B cell (primary cell): Measurements from ENCODE around the gene RPL36. TPM values are rescaled to one million over a fixed set of nuclear protein-coding genes. Genes with fewer than 3 reads are reported as not detected.

ENCODE experiments used
- ATAC-seq: fragments of 200-7000 bp; cut with Tn5 transposase; one replicate; pipeline ENCODE4 v1.10.0; 2021; ENCODE audit warnings: low read depth, mild to moderate bottlenecking, moderate number of reproducible peaks, moderate library complexity
- CTCF ChIA-PET: fragments of 350-600 bp; sonication (Branson Sonifier 250); formaldehyde crosslinking; loops from one replicate; lab custom pipeline; 2021; ENCODE audit warnings: antibody characterized with exemption, inconsistent platforms; lab: Charles Lee
- POLR2A ChIA-PET: fragments of 350-600 bp; sonication (Branson Sonifier 250); formaldehyde crosslinking; loops from one replicate; lab custom pipeline; 2021; ENCODE audit warnings: antibody characterized with exemption; lab: Charles Lee
- DNase-seq: peaks from one replicate; pipeline ENCODE4 v3.0.0; 2013
- H2AFZ ChIP-seq: 2 replicates; pipeline ENCODE4 v1.6.1; 2012; ENCODE audit warnings: mild to moderate bottlenecking, low read depth, low read length; ENCODE audit not compliant: insufficient read depth, poor library complexity, severe bottlenecking
- H3K27ac ChIP-seq, 2 donors: 1 replicate in 1 of 2; 2 replicates in 1 of 2; pipeline ENCODE4 v1.5.1; 2012 to 2013; ENCODE audit warnings: low read length in 2 of 2, mild to moderate bottlenecking in 2 of 2, moderate library complexity in 1 of 2
- H3K27me3 ChIP-seq, 4 experiments: fragments of 200-600 bp in 1 of 4; sonication (generic) in 1 of 4; replicated peaks in 1 of 4; 1 replicate in 2 of 4; 2 replicates in 2 of 4; pipeline versions ENCODE4 v1.6.1 to v1.7.0; 2013 to 2016; ENCODE audit warnings: low read length in 3 of 4, mild to moderate bottlenecking in 2 of 4, mixed read lengths in 1 of 4, moderate library complexity in 1 of 4; ENCODE audit not compliant: insufficient read depth in 4 of 4, control insufficient read depth in 3 of 4; ENCODE audit errors: control extremely low read depth in 1 of 4
- H3K36me3 ChIP-seq, 2 experiments: replicated peaks in 1 of 2; 1 replicate in 1 of 2; 2 replicates in 1 of 2; pipeline versions ENCODE4 v1.6.1 to v1.7.1; 2013; ENCODE audit warnings: low read length in 1 of 2; ENCODE audit not compliant: insufficient read depth in 2 of 2, control insufficient read depth in 1 of 2; ENCODE audit errors: control extremely low read depth in 1 of 2, extremely low read depth in 1 of 2
- H3K4me1 ChIP-seq, 2 donors: fragments of 200-600 bp in 1 of 2; sonication (generic) in 1 of 2; 1 replicate in 1 of 2; 2 replicates in 1 of 2; pipeline versions ENCODE4 v1.5.1 to v1.6.1; 2013 to 2017; ENCODE audit warnings: low read length in 2 of 2; ENCODE audit not compliant: control insufficient read depth in 2 of 2, insufficient read depth in 2 of 2
- H3K4me2 ChIP-seq: replicated peaks from 2 replicates; pipeline ENCODE3; 2012; ENCODE audit warnings: mild to moderate bottlenecking, low read depth, low read length; ENCODE audit not compliant: poor library complexity, severe bottlenecking
- H3K4me3 ChIP-seq, 5 experiments: fragments of 200-600 bp in 1 of 5; sonication (generic) in 1 of 5; 1 replicate in 3 of 5; 2 replicates in 2 of 5; pipeline versions ENCODE4 v1.5.1 to v1.7.0; 2011 to 2016; ENCODE audit warnings: low read length in 4 of 5, mild to moderate bottlenecking in 4 of 5, low read depth in 2 of 5, control low read depth in 1 of 5, moderate library complexity in 1 of 5; ENCODE audit not compliant: insufficient read depth in 1 of 5; ENCODE audit errors: control extremely low read depth in 1 of 5, extremely low read depth in 1 of 5
- H3K79me2 ChIP-seq: fragments of 200-600 bp; sonication (generic); one replicate; pipeline ENCODE4 v1.6.0; 2016; ENCODE audit warnings: low read length; ENCODE audit not compliant: control insufficient read depth, insufficient read depth
- H3K9ac ChIP-seq: fragments of 200-600 bp; sonication (generic); 2 replicates; pipeline ENCODE4 v1.6.1; 2017; ENCODE audit warnings: mild to moderate bottlenecking, low read length, moderate library complexity
- H3K9me3 ChIP-seq, 3 donors: one replicate each; pipeline versions ENCODE4 v1.6.1 to v1.7.1; 2013; ENCODE audit warnings: low read length in 2 of 3; ENCODE audit not compliant: control insufficient read depth in 2 of 3, insufficient read depth in 1 of 3; ENCODE audit errors: control extremely low read depth in 1 of 3
- H4K20me1 ChIP-seq: 2 replicates; pipeline ENCODE4 v1.6.0; 2012; ENCODE audit warnings: mild to moderate bottlenecking, low read length; ENCODE audit not compliant: insufficient read depth, control insufficient read depth, poor library complexity, severe bottlenecking
- H3K27ac Mint-ChIP-seq: one replicate; pipeline ENCODE4 v1.8.0; 2021; ENCODE audit warnings: mixed read lengths
- H3K27me3 Mint-ChIP-seq: one replicate; pipeline ENCODE4 v1.8.0; 2021; ENCODE audit warnings: mixed read lengths
- H3K4me1 Mint-ChIP-seq: one replicate; pipeline ENCODE4 v1.8.0; 2021; ENCODE audit warnings: mixed read lengths
- H3K4me3 Mint-ChIP-seq: one replicate; pipeline ENCODE4 v1.8.0; 2021; ENCODE audit warnings: mixed read lengths
- H3K9me3 Mint-ChIP-seq: one replicate; pipeline ENCODE4 v1.8.0; 2022; ENCODE audit warnings: mixed read lengths; ENCODE audit not compliant: insufficient read depth
- CTCF ChIP-seq: fragments of 200-600 bp; IDR thresholded peaks from one replicate; pipeline ENCODE4 v1.8.0; 2022; ENCODE audit warnings: antibody characterized with exemption, mild to moderate bottlenecking
- EZH2 ChIP-seq: IDR thresholded peaks from 2 replicates; pipeline ENCODE4 v1.6.1; 2012; ENCODE audit warnings: borderline replicate concordance, low read depth, mild to moderate bottlenecking, moderate library complexity, low read length; ENCODE audit not compliant: insufficient read depth, poor library complexity, severe bottlenecking
- WGBS: methylation state at CpG from one replicate; pipeline ENCODE4 v1.1.5; 2013; ENCODE audit warnings: missing lambda C conversion rate; ENCODE audit not compliant: insufficient coverage; 5-methylcytosine and 5-hydroxymethylcytosine counted together
- intact Hi-C: fragments of 100-400 bp; cut with micrococcal nuclease; formaldehyde crosslinking; loops from one replicate; pipeline ENCODE4 v1.10.0; 2022
- polyA plus RNA-seq: library from polyadenylated mRNA; depleted of rRNA; stranded (reverse); fragments of >200 nt; gene quantifications from 2 replicates; pipeline ENCODE4 v1.2.3, GENCODE V29; 2012
- total RNA-seq, 2 donors: library from RNA; stranded (reverse); fragments of 120-200 nt in 1 of 2; gene quantifications; 1 replicate in 1 of 2; 2 replicates in 1 of 2; pipeline versions ENCODE4 v1.2.3 to v1.2.4, GENCODE V29; 2013 to 2022

RPL36 gene
- total and polyA plus RNA-seq, 2 donors (not counting 1 experiment from before 2014, with no cell fraction given) = 899 to 983 TPM

GRCh38 chr19:5683177-5683886 lies 6.8 kb upstream of the RPL36 start:
- POLR2A ChIA-PET = interaction anchor here (0.5 to 0.9 kb wide), 2 partner anchors 12 to 37 kb away, joined by 4 read pairs; partner anchors contain the start of genes CATSPERD and LONP1
- Mint-ChIP-seq H3K4me3 (peak overlapping the region; percentile 34), H3K9me3 (no peaks in the 10 kb centered on the region), H3K27ac (peak overlapping the region; percentile 53), H3K27me3 (no peaks in the 10 kb centered on the region), H3K4me1 (peaks cover 36% of the 10 kb centered on the region)
- 100% methylated on average over 6 of the region's 10 CpGs for WGBS
- no peak for TF ChIP-seq CTCF
- no peak for TF ChIP-seq EZH2
- no peak for DNase-seq
- no peaks in the 10 kb centered on the region for H4K20me1 ChIP-seq
- CTCF ChIA-PET = interaction anchor here (0.6 to 0.9 kb wide), 2 partner anchors 13 to 109 kb away, joined by 3 read pairs; no protein-coding TSS in a partner anchor
- H3K4me2 ChIP-seq = no peak overlapping the region
- no peaks in the 10 kb centered on the region for H3K36me3 ChIP-seq
- H3K9ac ChIP-seq = no peak overlapping the region
- intact Hi-C loops = loop anchor here (10.0 kb wide), 1 partner anchor 1919 kb away; the partner anchor contains the start of genes APBA3 and MRPL54
- no peak overlapping the region for H2AFZ ChIP-seq
- peaks cover 12% of the 10 kb centered on the region for H3K79me2 ChIP-seq
- no peak overlapping the region for H3K4me3 ChIP-seq
- H3K27ac ChIP-seq = no peak overlapping the region
- H3K27me3 ChIP-seq = no peaks in the 10 kb centered on the region
- H3K9me3 ChIP-seq = peaks cover 0 to 14% (median 0%) of the 10 kb centered on the region in 3 donors
- ATAC-seq = no peak
- H3K4me1 ChIP-seq = peaks cover 25 to 33% of the 10 kb centered on the region in 2 donors
